HepG2 (cell line): ENCODE measurements around the gene TM9SF4. TPM values are rescaled to one million over a fixed set of nuclear protein-coding genes. Genes with fewer than 3 reads are reported as not detected.
A peak's percentile ranks its signal among the peaks of the same experiment; 100 is the strongest.

Source experiments
- FOSL1 ChIP-seq: sonication (generic); formaldehyde crosslinking; IDR thresholded peaks from 2 replicates; pipeline ENCODE4 v1.9.0; 2021; ENCODE audit warnings: missing genetic modification reagents, borderline replicate concordance
- GATA4 ChIP-seq: sonication (generic); IDR thresholded peaks from 2 replicates; pipeline ENCODE4 v1.6.1; 2016; ENCODE audit warnings: antibody characterized with exemption, low read depth, borderline replicate concordance
- GATAD2A ChIP-seq: IDR thresholded peaks from 2 replicates; pipeline ENCODE4 v1.6.1; 2016
- HDAC1 ChIP-seq: sonication (generic); formaldehyde crosslinking; IDR thresholded peaks from 2 replicates; pipeline ENCODE4 v1.5.1; 2020; ENCODE audit warnings: mild to moderate bottlenecking, missing genetic modification reagents
- HNF4A ChIP-seq: sonication (generic); formaldehyde crosslinking; IDR thresholded peaks from 2 replicates; pipeline ENCODE4 v1.4.0; 2020; ENCODE audit warnings: missing genetic modification reagents
- HNRNPL ChIP-seq: fragments of 200-400 bp; formaldehyde crosslinking; IDR thresholded peaks from 2 replicates; pipeline ENCODE4 v1.6.1; 2017; ENCODE audit warnings: mild to moderate bottlenecking, low read depth, low read length
- NR2C2 ChIP-seq: sonication (generic); formaldehyde crosslinking; IDR thresholded peaks from 2 replicates; pipeline ENCODE4 v1.4.0; 2020; ENCODE audit warnings: missing genetic modification reagents, mild to moderate bottlenecking, moderate library complexity, borderline replicate concordance
- REL ChIP-seq: sonication (generic); formaldehyde crosslinking; conservative IDR thresholded peaks from 2 replicates; pipeline ENCODE4 v1.8.0; 2022; ENCODE audit warnings: mild to moderate bottlenecking, missing genetic modification reagents, moderate library complexity
- SOX13 ChIP-seq, 3 experiments: fragments of 450-650 bp in 1 of 3; sonication (generic) in 1 of 3; formaldehyde crosslinking in 1 of 3; IDR thresholded peaks in 2 of 3; conservative IDR thresholded peaks in 1 of 3; 2 replicates each; pipeline versions ENCODE4 v1.5.0 to v1.6.1; 2016 to 2020; ENCODE audit warnings: antibody characterized with exemption in 1 of 3, mild to moderate bottlenecking in 1 of 3, missing compliant biosample characterization in 1 of 3, missing genetic modification reagents in 1 of 3, moderate library complexity in 1 of 3
- TFDP1 ChIP-seq: IDR thresholded peaks from 2 replicates; pipeline ENCODE4 v1.6.1; 2016; ENCODE audit warnings: missing compliant biosample characterization, missing genetic modification reagents, borderline replicate concordance
- TRIM22 ChIP-seq: fragments of 450-650 bp; IDR thresholded peaks from 2 replicates; pipeline ENCODE4 v1.6.1; 2017
- ZBTB4 ChIP-seq: sonication (generic); formaldehyde crosslinking; IDR thresholded peaks from 2 replicates; pipeline ENCODE4 v1.4.0; 2020; ENCODE audit warnings: missing genetic modification reagents, mild to moderate bottlenecking, borderline replicate concordance
- ZBTB49 ChIP-seq: sonication (generic); formaldehyde crosslinking; IDR thresholded peaks from 2 replicates; pipeline ENCODE4 v1.4.0; 2020; ENCODE audit warnings: missing genetic modification reagents, borderline replicate concordance
- ZBTB7B ChIP-seq: sonication (generic); formaldehyde crosslinking; IDR thresholded peaks from 2 replicates; pipeline ENCODE4 v1.4.0; 2020; ENCODE audit warnings: missing genetic modification reagents
- ZNF33B ChIP-seq: sonication (generic); formaldehyde crosslinking; IDR thresholded peaks from 2 replicates; pipeline ENCODE4 v1.5.1; 2020; ENCODE audit warnings: mild to moderate bottlenecking, missing genetic modification reagents
- ZNF703 ChIP-seq: sonication (generic); formaldehyde crosslinking; IDR thresholded peaks from 2 replicates; pipeline ENCODE4 v1.5.1; 2020; ENCODE audit warnings: missing genetic modification reagents, mild to moderate bottlenecking, moderate library complexity, borderline replicate concordance
- ZSCAN5A ChIP-seq: sonication (generic); formaldehyde crosslinking; IDR thresholded peaks from 2 replicates; pipeline ENCODE4 v1.8.0; 2022; ENCODE audit warnings: mild to moderate bottlenecking, missing genetic modification reagents, borderline replicate concordance
- polyA plus RNA-seq, 8 experiments: library from polyadenylated mRNA; depleted of rRNA in 3 of 8; stranded (reverse) in 7 of 8; unstranded in 1 of 8; fragments of >200 nt; fragmentation: Illumina TruSeq in 4 of 8; extraction: Trizol in 4 of 8; gene quantifications; 2 replicates each; pipeline versions ENCODE4 v1.2.1 to v1.2.3, GENCODE V29; 2011 to 2016; ENCODE audit warnings: low read depth in 4 of 8, missing spikeins in 1 of 8, mixed read lengths in 1 of 8; ENCODE audit not compliant: insufficient read depth in 1 of 8
- total RNA-seq, 5 experiments: library from RNA; depleted of rRNA; stranded (reverse); fragments of >200 nt; fragmentation: Illumina TruSeq; extraction: Trizol; gene quantifications; 2 replicates each; pipeline ENCODE4 v1.2.3, GENCODE V29; 2016; ENCODE audit warnings: low read depth in 1 of 5

TM9SF4 gene
- total and polyA plus RNA-seq, 2 of the 13 experiments (the other 11 are each of a cell fraction or from before 2014, with no cell fraction given) = 53.5 to 171 TPM

- TF ChIP-seq ZSCAN5A (no peak), ZNF33B (no peak), NR2C2 (CRISPR knock-in tag) (0 out of 2 replicates have a peak, but pooled peaks have one; percentile 12), ZBTB7B (CRISPR knock-in tag) (no peak), ZNF703 (CRISPR knock-in tag) (no peak), TRIM22 (no peak), TFDP1 (no peak), ZBTB49 (CRISPR knock-in tag) (no peak), HNF4A (CRISPR knock-in tag) (peak; percentile 48), HDAC1 (no peak), FOSL1 (CRISPR knock-in tag) (no peak), REL (CRISPR knock-in tag) (no peak), GATAD2A (CRISPR knock-in tag) (peak; percentile 35; the same call in 1 of the 2 replicates), HNRNPL (no peak), ZBTB4 (CRISPR knock-in tag) (no peak), SOX13 (IDR thresholded peaks at IDR 0.05) (no peak), SOX13 (CRISPR knock-in tag; conservative IDR thresholded peaks at IDR 0.05 in 1 of 2, IDR thresholded peaks at IDR 0.05 in 1 of 2) (0 out of 4 replicates have a peak, but pooled peaks of 1 of the 2 experiments have one; percentile 9), GATA4 (0 out of 2 replicates have a peak, but pooled peaks have one; percentile 17)
Measured at GRCh38 chr20:32213870-32214269, 104.4 kb downstream of the TM9SF4 start (continued).
